ENCODE results near the gene FBLN2. TPM values are rescaled to one million over a fixed set of nuclear protein-coding genes. Genes with fewer than 3 reads are reported as not detected.

FBLN2 gene
- polyA plus RNA-seq, 1 experiment, result 248 TPM

DNA sequence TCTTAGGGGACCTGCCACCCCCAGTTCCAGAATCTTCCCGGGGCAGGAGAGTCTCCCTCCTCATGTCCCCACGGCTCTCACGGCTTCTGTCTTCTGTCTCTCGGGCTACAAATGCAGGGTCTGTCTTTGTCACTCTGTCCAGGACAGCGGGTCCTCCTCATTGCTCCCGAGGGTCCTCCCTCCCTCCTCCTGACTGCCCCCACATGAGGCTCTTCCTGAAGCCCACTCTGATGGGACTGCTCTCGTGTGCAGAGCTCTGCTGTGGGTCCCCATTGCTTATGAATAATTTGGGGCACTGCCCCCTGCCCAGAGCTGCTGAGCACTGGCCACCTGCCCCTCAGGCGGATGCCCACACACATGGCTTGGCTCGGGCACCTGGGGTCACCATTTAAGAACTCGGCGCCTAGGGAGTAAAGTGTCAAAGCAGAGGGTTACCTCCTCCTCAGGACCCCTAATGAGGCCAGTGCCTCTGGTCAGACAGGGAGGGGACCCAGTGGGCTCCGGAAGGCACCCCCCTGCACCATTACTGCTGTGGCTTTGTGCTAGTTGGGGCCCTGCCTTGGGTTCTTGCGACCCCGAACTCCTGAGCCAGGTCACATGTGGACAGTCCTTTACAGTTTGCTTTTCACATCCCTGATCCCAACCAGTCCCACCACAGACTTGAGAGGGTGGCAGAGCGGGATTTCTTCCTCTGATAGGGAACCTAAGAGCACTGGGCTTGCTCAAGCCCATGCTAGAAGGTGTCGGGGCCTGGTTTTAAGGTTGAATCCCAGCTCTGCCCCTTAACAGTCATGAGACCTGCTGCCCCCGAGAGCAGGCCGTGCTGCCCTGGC lies 46.8 kb upstream of the FBLN2 start:
- no peak for DNase-seq (ENCODE audit: low read depth)
- no peak overlapping the region for H3K4me3 ChIP-seq (ENCODE audit: low read depth, low read length)
- H3K27me3 ChIP-seq (ENCODE audit: control insufficient read depth, insufficient read depth, low read length), result no peaks in the 10 kb centered on the region
- TF ChIP-seq, protein P1, sequence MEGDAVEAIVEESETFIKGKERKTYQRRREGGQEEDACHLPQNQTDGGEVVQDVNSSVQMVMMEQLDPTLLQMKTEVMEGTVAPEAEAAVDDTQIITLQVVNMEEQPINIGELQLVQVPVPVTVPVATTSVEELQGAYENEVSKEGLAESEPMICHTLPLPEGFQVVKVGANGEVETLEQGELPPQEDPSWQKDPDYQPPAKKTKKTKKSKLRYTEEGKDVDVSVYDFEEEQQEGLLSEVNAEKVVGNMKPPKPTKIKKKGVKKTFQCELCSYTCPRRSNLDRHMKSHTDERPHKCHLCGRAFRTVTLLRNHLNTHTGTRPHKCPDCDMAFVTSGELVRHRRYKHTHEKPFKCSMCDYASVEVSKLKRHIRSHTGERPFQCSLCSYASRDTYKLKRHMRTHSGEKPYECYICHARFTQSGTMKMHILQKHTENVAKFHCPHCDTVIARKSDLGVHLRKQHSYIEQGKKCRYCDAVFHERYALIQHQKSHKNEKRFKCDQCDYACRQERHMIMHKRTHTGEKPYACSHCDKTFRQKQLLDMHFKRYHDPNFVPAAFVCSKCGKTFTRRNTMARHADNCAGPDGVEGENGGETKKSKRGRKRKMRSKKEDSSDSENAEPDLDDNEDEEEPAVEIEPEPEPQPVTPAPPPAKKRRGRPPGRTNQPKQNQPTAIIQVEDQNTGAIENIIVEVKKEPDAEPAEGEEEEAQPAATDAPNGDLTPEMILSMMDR (IDR thresholded peaks at IDR 0.05; ENCODE audit: insufficient read depth, low read depth, low read length), result no peak
- ChIA-PET POLR2A (no interaction called here), CTCF (interaction anchor here (1.1 to 11.9 kb wide), 2 partner anchors 49 to 149 kb away, joined by 3 to 655 read pairs; no protein-coding TSS in a partner anchor)
- H3K36me3 ChIP-seq (ENCODE audit: control insufficient read depth, insufficient read depth, low read length), result peaks cover 1% of the 10 kb centered on the region; the same call in 1 of the 2 replicates

DNA sequence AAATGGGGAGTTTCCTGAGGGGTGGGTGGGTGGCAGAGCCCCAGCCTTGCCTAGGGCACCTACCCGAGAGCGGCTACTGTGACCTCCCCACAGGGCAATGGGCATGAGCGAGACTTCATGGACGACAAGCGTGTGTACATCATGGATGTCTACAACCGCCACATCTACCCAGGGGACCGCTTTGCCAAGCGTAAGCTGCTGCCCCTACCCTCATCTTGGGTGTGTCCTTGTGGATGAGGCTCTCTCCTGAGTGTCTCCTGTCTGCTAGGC lies 46.2 kb upstream of the FBLN2 start:
- Histone ChIP-seq H3K36me3 (ENCODE audit: control insufficient read depth, insufficient read depth, low read length) (peaks cover 1% of the 10 kb centered on the region; the same call in 1 of the 2 replicates), H3K27me3 (ENCODE audit: control insufficient read depth, insufficient read depth, low read length) (no peaks in the 10 kb centered on the region), H3K4me3 (ENCODE audit: low read depth, low read length) (no peak overlapping the region)
- CTCF ChIA-PET, result interaction anchor here (0.8 to 11.9 kb wide), 3 partner anchors 8 to 149 kb away, joined by 3 to 655 read pairs (median 5); no protein-coding TSS in a partner anchor
- DNase-seq (ENCODE audit: low read depth), result no peak
- POLR2A ChIA-PET, result no interaction called here
- TF ChIP-seq, protein P1 (IDR thresholded peaks at IDR 0.05; ENCODE audit: insufficient read depth, low read depth, low read length), result no peak

DNA sequence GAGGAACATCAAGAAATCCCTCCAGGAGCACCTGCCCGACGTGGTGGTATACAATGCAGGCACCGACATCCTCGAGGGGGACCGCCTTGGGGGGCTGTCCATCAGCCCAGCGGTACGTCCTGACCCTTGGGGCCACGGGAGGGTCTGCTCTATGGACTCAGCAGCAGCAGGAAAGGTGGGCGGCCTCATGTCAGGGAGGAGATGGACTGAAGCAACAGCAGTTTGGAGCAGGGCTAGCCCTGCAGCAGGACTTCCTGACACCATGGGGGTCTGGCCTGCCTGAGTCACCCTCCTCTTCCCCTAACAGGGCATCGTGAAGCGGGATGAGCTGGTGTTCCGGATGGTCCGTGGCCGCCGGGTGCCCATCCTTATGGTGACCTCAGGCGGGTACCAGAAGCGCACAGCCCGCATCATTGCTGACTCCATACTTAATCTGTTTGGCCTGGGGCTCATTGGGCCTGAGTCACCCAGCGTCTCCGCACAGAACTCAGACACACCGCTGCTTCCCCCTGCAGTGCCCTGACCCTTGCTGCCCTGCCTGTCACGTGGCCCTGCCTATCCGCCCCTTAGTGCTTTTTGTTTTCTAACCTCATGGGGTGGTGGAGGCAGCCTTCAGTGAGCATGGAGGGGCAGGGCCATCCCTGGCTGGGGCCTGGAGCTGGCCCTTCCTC lies 44.6 kb upstream of the FBLN2 start:
- no peaks in the 10 kb centered on the region for H3K27me3 ChIP-seq (ENCODE audit: control insufficient read depth, insufficient read depth, low read length)
- no peak for DNase-seq (ENCODE audit: low read depth)
- TF ChIP-seq, protein P1 (IDR thresholded peaks at IDR 0.05; ENCODE audit: insufficient read depth, low read depth, low read length), result no peak
- ChIA-PET CTCF (interaction anchor here (11.9 kb wide), 1 partner anchor 147 kb away, joined by 655 read pairs; no protein-coding TSS in a partner anchor), POLR2A (no interaction called here)
- H3K36me3 ChIP-seq (ENCODE audit: control insufficient read depth, insufficient read depth, low read length), result no peaks in the 10 kb centered on the region; the same call in 1 of the 2 replicates
- H3K4me3 ChIP-seq (ENCODE audit: low read depth, low read length), result no peak overlapping the region

DNA sequence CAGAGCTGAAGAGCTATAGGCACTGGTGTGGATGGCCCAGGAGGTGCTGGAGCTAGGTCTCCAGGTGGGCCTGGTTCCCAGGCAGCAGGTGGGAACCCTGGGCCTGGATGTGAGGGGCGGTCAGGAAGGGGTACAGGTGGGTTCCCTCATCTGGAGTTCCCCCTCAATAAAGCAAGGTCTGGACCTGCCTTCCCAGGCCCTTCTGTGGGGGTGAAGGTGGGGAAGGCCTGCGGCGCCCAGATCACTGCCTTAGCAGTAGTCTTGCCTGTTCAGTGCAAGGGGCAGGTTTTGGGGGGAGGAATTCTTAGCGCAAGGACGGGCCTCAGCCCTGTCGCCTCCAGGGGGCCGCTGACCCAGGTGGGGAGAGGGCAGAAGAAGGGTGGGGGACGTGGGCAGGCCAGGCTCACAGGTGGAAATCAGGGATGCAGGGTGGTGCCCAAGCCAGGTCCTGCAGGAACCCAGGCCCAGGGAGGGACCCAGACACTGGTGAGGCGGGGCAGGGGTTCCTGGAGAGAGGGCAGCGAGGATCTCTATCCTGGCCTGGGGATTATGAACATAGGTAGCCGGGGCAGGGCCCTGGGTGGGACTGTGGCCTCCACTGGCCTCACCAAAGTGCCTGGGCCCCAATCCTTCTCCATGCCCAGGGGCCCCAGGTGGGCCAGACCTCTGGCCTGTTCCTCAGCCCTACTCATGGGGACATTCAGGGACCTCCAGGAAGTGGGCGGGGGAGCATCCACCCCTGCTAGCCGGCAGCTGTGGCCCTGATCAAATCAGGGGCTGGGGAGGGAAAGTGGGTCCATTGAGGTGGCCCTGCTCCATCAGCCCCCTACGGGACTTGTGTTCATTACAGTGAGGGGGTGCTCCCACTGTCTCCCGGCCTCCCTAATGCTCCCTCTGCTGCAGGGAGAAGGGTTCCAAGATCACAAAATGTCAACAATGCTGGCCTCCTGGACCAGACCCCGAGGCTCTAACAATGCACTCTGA lies 43.5 kb upstream of the FBLN2 start:
- no peak for DNase-seq (ENCODE audit: low read depth)
- Histone ChIP-seq H3K4me3 (ENCODE audit: low read depth, low read length) (no peak overlapping the region), H3K27me3 (ENCODE audit: control insufficient read depth, insufficient read depth, low read length) (no peaks in the 10 kb centered on the region), H3K36me3 (ENCODE audit: control insufficient read depth, insufficient read depth, low read length) (no peaks in the 10 kb centered on the region; the same call in 1 of the 2 replicates)
- POLR2A ChIA-PET, result no interaction called here
- CTCF ChIA-PET, result interaction anchor here (1.4 to 11.9 kb wide), 3 partner anchors 10 to 146 kb away, joined by 5 to 655 read pairs (median 27); no protein-coding TSS in a partner anchor
- TF ChIP-seq, protein P1 (IDR thresholded peaks at IDR 0.05; ENCODE audit: insufficient read depth, low read depth, low read length), result no peak
